Tibial nerve (tissue), 4 donors: ENCODE data around the gene WDPCP. TPM values are rescaled to one million over a fixed set of nuclear protein-coding genes. Genes with fewer than 3 reads are reported as not detected.

Source experiments
- DNase-seq, 2 donors: peaks; one replicate each; pipeline ENCODE4 v3.0.0-alpha.2; 2019; ENCODE audit warnings: low spot score in 2 of 2
- H3K27ac ChIP-seq, 4 donors: fragments of 200-600 bp; sonication (generic) in 3 of 4; one replicate each; pipeline ENCODE4 v1.5.1; 2017 to 2019; ENCODE audit warnings: mild to moderate bottlenecking in 1 of 4
- H3K27me3 ChIP-seq, 2 donors: fragments of 200-600 bp; sonication (generic) in 1 of 2; one replicate each; pipeline versions ENCODE4 v1.5.1 to v1.6.0; 2017 to 2019
- H3K36me3 ChIP-seq, 3 donors: fragments of 200-600 bp; sonication (generic); one replicate each; pipeline ENCODE4 v1.5.1; 2018 to 2019
- H3K4me1 ChIP-seq, 4 donors: fragments of 200-600 bp; sonication (generic) in 3 of 4; one replicate each; pipeline ENCODE4 v1.5.1; 2017 to 2019
- H3K4me3 ChIP-seq, 4 donors: fragments of 200-600 bp; sonication (generic) in 3 of 4; one replicate each; pipeline ENCODE4 v1.5.1; 2017 to 2019; ENCODE audit warnings: mild to moderate bottlenecking in 1 of 4, moderate library complexity in 1 of 4
- H3K9me3 ChIP-seq, 4 donors: fragments of 200-600 bp; sonication (generic) in 3 of 4; one replicate each; pipeline ENCODE4 v1.5.1; 2017 to 2019
- EP300 ChIP-seq, 2 donors: sonication (generic); formaldehyde crosslinking; IDR thresholded peaks; one replicate each; pipeline ENCODE4 v1.6.1; 2017; ENCODE audit warnings: antibody characterized with exemption in 2 of 2, mild to moderate bottlenecking in 1 of 2
- POLR2A ChIP-seq, 2 donors: fragments of 450-650 bp; IDR thresholded peaks; one replicate each; pipeline ENCODE4 v1.6.1; 2017; ENCODE audit warnings: antibody characterized with exemption in 2 of 2, mild to moderate bottlenecking in 2 of 2, moderate library complexity in 2 of 2
- WGBS, 2 donors: methylation state at CpG; one replicate each; pipeline ENCODE4 v1.1.5; 2018; 5-methylcytosine and 5-hydroxymethylcytosine counted together
- total RNA-seq, 4 donors: library from RNA; depleted of rRNA; stranded (reverse); fragments of >200 nt; gene quantifications; one replicate each; pipeline ENCODE4 v1.1.0, GENCODE V29; 2016
- TF ChIP-seq, protein P1 (sequence below), 5 experiments: fragments of 200-600 bp in 3 of 5; fragments of 450-650 bp in 2 of 5; sonication (generic) in 3 of 5; IDR thresholded peaks; one replicate each; pipeline ENCODE4 v1.5.1; 2016 to 2019; ENCODE audit warnings: antibody characterized with exemption in 5 of 5, mild to moderate bottlenecking in 3 of 5, moderate library complexity in 2 of 5

Gene WDPCP
- total RNA-seq, 4 donors from 2014 or later: 14.4 to 22.4 (median 20.4) TPM

GRCh38 chr2:63124850-63125249 is 463.4 kb downstream of the WDPCP start:
- 86 to 92% methylated on average over 3 of the region's 3 CpGs for WGBS, 2 donors
- H3K27me3 ChIP-seq: no peaks in the 10 kb centered on the region
- peaks cover 0 to 9% (median 0%) of the 10 kb centered on the region in 4 donors for H3K9me3 ChIP-seq
- H3K4me1 ChIP-seq: no peaks in the 10 kb centered on the region
- TF ChIP-seq, protein P1, sequence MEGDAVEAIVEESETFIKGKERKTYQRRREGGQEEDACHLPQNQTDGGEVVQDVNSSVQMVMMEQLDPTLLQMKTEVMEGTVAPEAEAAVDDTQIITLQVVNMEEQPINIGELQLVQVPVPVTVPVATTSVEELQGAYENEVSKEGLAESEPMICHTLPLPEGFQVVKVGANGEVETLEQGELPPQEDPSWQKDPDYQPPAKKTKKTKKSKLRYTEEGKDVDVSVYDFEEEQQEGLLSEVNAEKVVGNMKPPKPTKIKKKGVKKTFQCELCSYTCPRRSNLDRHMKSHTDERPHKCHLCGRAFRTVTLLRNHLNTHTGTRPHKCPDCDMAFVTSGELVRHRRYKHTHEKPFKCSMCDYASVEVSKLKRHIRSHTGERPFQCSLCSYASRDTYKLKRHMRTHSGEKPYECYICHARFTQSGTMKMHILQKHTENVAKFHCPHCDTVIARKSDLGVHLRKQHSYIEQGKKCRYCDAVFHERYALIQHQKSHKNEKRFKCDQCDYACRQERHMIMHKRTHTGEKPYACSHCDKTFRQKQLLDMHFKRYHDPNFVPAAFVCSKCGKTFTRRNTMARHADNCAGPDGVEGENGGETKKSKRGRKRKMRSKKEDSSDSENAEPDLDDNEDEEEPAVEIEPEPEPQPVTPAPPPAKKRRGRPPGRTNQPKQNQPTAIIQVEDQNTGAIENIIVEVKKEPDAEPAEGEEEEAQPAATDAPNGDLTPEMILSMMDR (IDR thresholded peaks at IDR 0.05): no peak
- TF ChIP-seq POLR2A (IDR thresholded peaks at IDR 0.05): no peak
- DNase-seq: no peak
- no peak overlapping the region for H3K4me3 ChIP-seq
- H3K36me3 ChIP-seq: peaks cover 0 to 22% (median 0%) of the 10 kb centered on the region in 3 donors
- no peak overlapping the region for H3K27ac ChIP-seq

DNA sequence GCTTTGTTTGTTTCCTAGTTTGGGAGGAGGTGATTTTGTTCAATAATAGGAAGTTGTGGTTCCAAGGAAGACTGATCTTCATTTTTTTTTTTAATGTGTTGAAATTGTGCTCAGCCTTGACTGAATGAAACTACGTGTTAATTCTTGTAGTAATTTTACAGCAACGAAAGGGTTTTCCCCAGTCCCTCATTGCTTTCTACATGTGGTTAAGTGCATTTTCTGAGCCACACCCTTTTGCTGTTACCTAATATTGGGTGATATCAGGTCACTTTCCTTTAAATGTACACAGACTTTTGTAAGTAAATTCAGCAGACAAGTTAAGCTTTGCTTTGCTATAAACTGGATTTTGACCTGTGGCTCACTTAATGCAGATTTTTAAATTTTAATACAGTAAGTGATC is 464.1 kb downstream of the WDPCP start:
- H3K36me3 ChIP-seq: peaks cover 0 to 26% (median 0%) of the 10 kb centered on the region in 3 donors
- no peaks in the 10 kb centered on the region for H3K27me3 ChIP-seq
- no peak for TF ChIP-seq POLR2A (IDR thresholded peaks at IDR 0.05)
- TF ChIP-seq, protein P1 (IDR thresholded peaks at IDR 0.05): no peak
- no peak for TF ChIP-seq EP300 (IDR thresholded peaks at IDR 0.05)
- H3K4me1 ChIP-seq: no peaks in the 10 kb centered on the region
- no peak overlapping the region for H3K4me3 ChIP-seq
- 57 to 64% methylated on average over 2 of the region's 2 CpGs for WGBS, 2 donors
- peaks cover 0 to 9% (median 0%) of the 10 kb centered on the region in 4 donors for H3K9me3 ChIP-seq
- DNase-seq: no peak
- no peak overlapping the region for H3K27ac ChIP-seq

- DNase-seq: no peak
- Histone ChIP-seq H3K27ac (no peak overlapping the region), H3K9me3 (peaks cover 0 to 6% (median under 1%) of the 10 kb centered on the region in 4 donors), H3K4me3 (no peak overlapping the region), H3K27me3 (no peaks in the 10 kb centered on the region), H3K36me3 (peaks cover 0 to 37% (median 0%) of the 10 kb centered on the region in 3 donors), H3K4me1 (no peaks in the 10 kb centered on the region)
- TF ChIP-seq EP300 (IDR thresholded peaks at IDR 0.05) (no peak), POLR2A (IDR thresholded peaks at IDR 0.05) (no peak)
- TF ChIP-seq, protein P1 (IDR thresholded peaks at IDR 0.05): no peak
- 95 to 96% methylated on average over 3 of the region's 3 CpGs for WGBS, 2 donors
Observed at GRCh38 chr2:63122921-63123320, 465.4 kb downstream of the WDPCP start.

DNA sequence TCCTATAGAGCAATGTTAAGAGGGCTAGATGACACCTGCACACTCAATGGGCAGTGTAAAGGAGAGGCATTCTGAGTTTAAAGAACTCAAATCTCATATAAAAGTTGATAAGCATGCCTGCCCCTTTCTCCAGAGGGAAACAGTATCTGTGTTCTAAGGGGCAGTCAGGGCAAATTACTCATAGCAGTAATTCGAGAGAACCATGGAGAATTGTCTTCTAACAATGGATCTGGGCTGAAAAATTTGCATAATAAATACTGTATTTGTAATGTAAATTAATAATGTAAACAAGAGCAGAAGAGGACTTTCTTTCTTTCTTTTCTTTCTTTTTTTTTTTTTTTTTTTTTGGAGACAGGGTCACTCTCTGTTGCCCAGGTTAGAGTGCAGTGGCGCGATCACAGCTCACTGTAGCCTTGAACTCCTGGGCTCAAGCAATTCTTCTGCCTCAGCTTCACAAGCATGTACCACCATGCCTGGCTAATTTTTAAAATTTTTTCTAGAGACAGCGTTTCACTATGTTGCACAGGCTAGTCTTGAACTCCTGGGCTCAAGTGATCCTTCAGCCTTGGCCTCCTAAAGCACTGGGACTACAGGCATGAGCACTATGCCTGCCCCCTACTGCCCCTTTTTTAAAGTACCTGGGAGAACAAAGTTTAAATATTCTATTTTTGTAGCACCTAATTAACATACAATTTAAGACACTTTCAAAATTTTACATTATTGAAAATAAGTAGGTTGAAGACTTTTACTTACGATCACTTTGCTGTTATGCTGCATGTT is 467.0 kb downstream of the WDPCP start:
- H3K36me3 ChIP-seq: peaks cover 0 to 37% (median 0%) of the 10 kb centered on the region in 3 donors
- TF ChIP-seq POLR2A (IDR thresholded peaks at IDR 0.05) (no peak), EP300 (IDR thresholded peaks at IDR 0.05) (no peak)
- no peak for DNase-seq

DNA sequence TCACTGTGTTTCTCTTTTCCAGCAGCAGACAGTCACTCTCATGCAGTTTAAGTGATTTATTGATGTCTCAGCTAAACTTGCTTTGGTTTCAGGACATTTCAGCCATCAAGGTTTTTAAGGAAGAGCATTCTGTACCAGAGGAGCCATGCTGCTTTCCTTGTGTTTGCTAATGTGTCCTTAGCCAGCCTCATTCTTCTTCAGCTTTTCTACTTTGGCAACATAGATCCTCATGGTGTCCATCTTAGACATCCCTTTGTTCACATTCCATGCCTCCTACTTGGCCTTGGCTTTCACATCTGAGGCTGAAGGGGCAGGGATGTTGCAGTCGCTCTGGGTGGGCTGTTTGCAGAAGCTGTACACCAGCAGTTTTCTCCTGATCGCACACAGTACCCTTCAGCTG is 469.5 kb downstream of the WDPCP start:
- H3K4me3 ChIP-seq: no peak overlapping the region
- peaks cover 0 to 37% (median 0%) of the 10 kb centered on the region in 3 donors for H3K36me3 ChIP-seq
- H3K9me3 ChIP-seq: peaks cover 0 to 43% (median 9%) of the 10 kb centered on the region in 4 donors
- 82 to 93% methylated on average over 2 of the region's 2 CpGs for WGBS, 2 donors
- H3K27ac ChIP-seq: no peak overlapping the region
- no peak for DNase-seq
- no peaks in the 10 kb centered on the region for H3K27me3 ChIP-seq
- TF ChIP-seq POLR2A (IDR thresholded peaks at IDR 0.05): no peak
- TF ChIP-seq, protein P1 (IDR thresholded peaks at IDR 0.05): no peak
- no peak for TF ChIP-seq EP300 (IDR thresholded peaks at IDR 0.05)
- H3K4me1 ChIP-seq: no peaks in the 10 kb centered on the region

More for the DNA sequence above, 467.0 kb downstream of the WDPCP start:
- WGBS, 2 donors: 91% methylated on average over 5 of the region's 5 CpGs
- Histone ChIP-seq H3K4me1 (no peaks in the 10 kb centered on the region), H3K4me3 (no peak overlapping the region), H3K27me3 (no peaks in the 10 kb centered on the region), H3K27ac (no peak overlapping the region), H3K9me3 (peaks cover 0 to 20% (median 5%) of the 10 kb centered on the region in 4 donors)
